Measurements from ENCODE around the gene ERN2. TPM values are rescaled to one million over a fixed set of nuclear protein-coding genes. Genes with fewer than 3 reads are reported as not detected.

ERN2 gene
- total RNA-seq, 2 donors from 2014 or later: 0.99 to 5.2 TPM

GRCh38 chr16:23706439-23706838 is 6.6 kb downstream of the ERN2 start:
- 76 to 93% methylated on average over 3 to 4 of the region's 4 CpGs for WGBS, 2 donors
- no peak overlapping the region for H3K27ac ChIP-seq
- no peak overlapping the region for H3K4me3 ChIP-seq
- no peak for DNase-seq
- no peaks in the 10 kb centered on the region for H3K36me3 ChIP-seq (replicated peaks in 1 of 2; ENCODE audit: insufficient read depth in 1 of 2, low read depth in 2 of 2)
- ATAC-seq: no peak
- H3K4me1 ChIP-seq: no peaks in the 10 kb centered on the region
- intact Hi-C loops (cut with DNase I): no loop called here
- H3K9me3 ChIP-seq: peaks cover 0 to 20% (median 0%) of the 10 kb centered on the region in 3 donors
- no peaks in the 10 kb centered on the region for H3K27me3 ChIP-seq
- TF ChIP-seq CTCF (IDR thresholded peaks at IDR 0.05) (no peak), POLR2A (IDR thresholded peaks at IDR 0.05) (no peak)

- Histone ChIP-seq H3K4me1 (no peaks in the 10 kb centered on the region), H3K9me3 (peaks cover 0 to 20% (median 0%) of the 10 kb centered on the region in 3 donors), H3K27ac (no peak overlapping the region), H3K36me3 (replicated peaks in 1 of 2; ENCODE audit: insufficient read depth in 1 of 2, low read depth in 2 of 2) (no peaks in the 10 kb centered on the region), H3K27me3 (no peaks in the 10 kb centered on the region), H3K4me3 (no peak overlapping the region)
- TF ChIP-seq CTCF (IDR thresholded peaks at IDR 0.05) (no peak), POLR2A (IDR thresholded peaks at IDR 0.05) (no peak)
- no peak for DNase-seq
- no peak for ATAC-seq
- intact Hi-C loops (cut with DNase I): no loop called here
- WGBS, 2 donors: 61 to 66% methylated on average over 2 of the region's 2 CpGs
Observed at GRCh38 chr16:23705517-23705902, 7.5 kb downstream of the ERN2 start.

GRCh38 chr16:23704772-23705516 is 8.1 kb downstream of the ERN2 start:
- Histone ChIP-seq H3K4me1 (no peaks in the 10 kb centered on the region), H3K4me3 (no peak overlapping the region), H3K27me3 (no peaks in the 10 kb centered on the region), H3K27ac (no peak overlapping the region), H3K36me3 (replicated peaks in 1 of 2; ENCODE audit: insufficient read depth in 1 of 2, low read depth in 2 of 2) (no peaks in the 10 kb centered on the region), H3K9me3 (peaks cover 0 to 17% (median 0%) of the 10 kb centered on the region in 3 donors)
- TF ChIP-seq POLR2A (IDR thresholded peaks at IDR 0.05) (no peak), CTCF (IDR thresholded peaks at IDR 0.05) (no peak)
- intact Hi-C loops (cut with DNase I): no loop called here
- no peak for DNase-seq
- 75 to 76% methylated on average over 11 to 22 of the region's 22 CpGs for WGBS, 2 donors
- ATAC-seq: no peak

GRCh38 chr16:23702951-23703350 is 10.1 kb downstream of the ERN2 start:
- no peaks in the 10 kb centered on the region for H3K4me1 ChIP-seq
- no peaks in the 10 kb centered on the region for H3K27me3 ChIP-seq
- intact Hi-C loops (cut with DNase I): no loop called here
- WGBS, 2 donors: 54 to 59% methylated on average over 2 of the region's 2 CpGs
- DNase-seq (no peak), ATAC-seq (no peak)
- no peaks in the 10 kb centered on the region for H3K36me3 ChIP-seq (replicated peaks in 1 of 2; ENCODE audit: insufficient read depth in 1 of 2, low read depth in 2 of 2)
- TF ChIP-seq POLR2A (IDR thresholded peaks at IDR 0.05): no peak
- no peak for TF ChIP-seq CTCF (IDR thresholded peaks at IDR 0.05)
- H3K9me3 ChIP-seq: peaks cover 0 to 9% (median 0%) of the 10 kb centered on the region in 3 donors
- no peak overlapping the region for H3K4me3 ChIP-seq
- no peak overlapping the region for H3K27ac ChIP-seq

GRCh38 chr16:23701045-23701444 is 12.0 kb downstream of the ERN2 start:
- H3K27ac ChIP-seq: no peak overlapping the region
- WGBS, 2 donors: 51 to 61% methylated on average over 6 to 8 of the region's 8 CpGs
- no peaks in the 10 kb centered on the region for H3K4me1 ChIP-seq
- H3K36me3 ChIP-seq (replicated peaks in 1 of 2; ENCODE audit: insufficient read depth in 1 of 2, low read depth in 2 of 2): no peaks in the 10 kb centered on the region
- peaks cover 0 to 9% (median 0%) of the 10 kb centered on the region in 3 donors for H3K9me3 ChIP-seq
- no peaks in the 10 kb centered on the region for H3K27me3 ChIP-seq
- intact Hi-C loops (cut with DNase I): no loop called here
- DNase-seq (no peak), ATAC-seq (no peak)
- no peak overlapping the region for H3K4me3 ChIP-seq
- no peak for TF ChIP-seq POLR2A (IDR thresholded peaks at IDR 0.05)
- TF ChIP-seq CTCF (IDR thresholded peaks at IDR 0.05): no peak

All from body of pancreas (tissue), 4 donors.